ENCODE measurements around the gene CHAF1A. TPM values are rescaled to one million over a fixed set of nuclear protein-coding genes. Genes with fewer than 3 reads are reported as not detected.

Gene CHAF1A
- total RNA-seq, 1 experiment from 2014 or later, result 161 TPM

GRCh38 chr19:4434391-4434790, 32.0 kb downstream of the CHAF1A start:
- POLR2A ChIA-PET, result interaction anchor here (0.5 kb wide), 1 partner anchor 102 kb away, joined by 6 read pairs; no protein-coding TSS in a partner anchor
- Mint-ChIP-seq H3K4me3 (no peak overlapping the region), H3K27me3 (ENCODE audit: low read depth) (no peaks in the 10 kb centered on the region), H3K27ac (no peak overlapping the region), H3K9me3 (no peaks in the 10 kb centered on the region), H3K36me3 (peaks cover 90% of the 10 kb centered on the region), H3K4me1 (no peaks in the 10 kb centered on the region)
- no peak for ATAC-seq
- DNase-seq (ENCODE audit: low spot score), result no peak
- CTCF ChIA-PET, result no interaction called here
- TF ChIP-seq GTF2I (CRISPR knock-in tag; conservative IDR thresholded peaks at IDR 0.05) (no peak), IRF1 (CRISPR knock-in tag; IDR thresholded peaks at IDR 0.05) (no peak), PRRX2 (CRISPR knock-in tag; IDR thresholded peaks at IDR 0.05) (no peak), AFF4 (CRISPR knock-in tag; IDR thresholded peaks at IDR 0.05; ENCODE audit: borderline replicate concordance) (no peak), TCF7 (CRISPR knock-in tag; IDR thresholded peaks at IDR 0.05; ENCODE audit: low read depth) (no peak), NR1H2 (CRISPR knock-in tag; IDR thresholded peaks at IDR 0.05) (no peak), ERG (CRISPR knock-in tag; IDR thresholded peaks at IDR 0.05) (no peak), RELA (CRISPR knock-in tag; IDR thresholded peaks at IDR 0.05; ENCODE audit: borderline replicate concordance) (no peak), IRF2 (CRISPR knock-in tag; IDR thresholded peaks at IDR 0.05; ENCODE audit: borderline replicate concordance, low read depth) (no peak), ETV6 (CRISPR knock-in tag; IDR thresholded peaks at IDR 0.05) (no peak), JAZF1 (CRISPR knock-in tag; IDR thresholded peaks at IDR 0.05) (no peak), ZSCAN18 (CRISPR knock-in tag; IDR thresholded peaks at IDR 0.05) (no peak), ATF2 (CRISPR knock-in tag; IDR thresholded peaks at IDR 0.05; ENCODE audit: borderline replicate concordance, low read depth) (no peak), GABPB1 (CRISPR knock-in tag; IDR thresholded peaks at IDR 0.05) (no peak), CREB1 (CRISPR knock-in tag; IDR thresholded peaks at IDR 0.05) (no peak), PRDM15 (CRISPR knock-in tag; IDR thresholded peaks at IDR 0.05) (no peak), FOXK1 (CRISPR knock-in tag; IDR thresholded peaks at IDR 0.05) (no peak), ZNF532 (CRISPR knock-in tag; IDR thresholded peaks at IDR 0.05; ENCODE audit: borderline replicate concordance) (no peak)
